T-cell (primary cell): ENCODE results near the gene PCIF1. TPM values are rescaled to one million over a fixed set of nuclear protein-coding genes. Genes with fewer than 3 reads are reported as not detected.

Source experiments
- ATAC-seq, 4 experiments: fragments of 200-7000 bp in 3 of 4; fragments of 150-1000 bp in 1 of 4; cut with Tn5 transposase; replicated peaks in 1 of 4; 1 replicate in 3 of 4; 2 replicates in 1 of 4; pipeline ENCODE4 v1.10.0; 2021; ENCODE audit warnings: moderate library complexity in 3 of 4, mild to moderate bottlenecking in 2 of 4, moderate number of reproducible peaks in 1 of 4
- CTCF ChIA-PET, 2 donors: fragments of 300-600 bp; sonication (Branson Sonifier 250); formaldehyde crosslinking; loops; one replicate each; lab custom pipeline; 2022; ENCODE audit warnings: antibody characterized with exemption in 2 of 2; lab: Charles Lee
- POLR2A ChIA-PET, 2 donors: fragments of 300-600 bp; sonication (Branson Sonifier 250); formaldehyde crosslinking; loops; one replicate each; lab custom pipeline; 2022; ENCODE audit warnings: antibody characterized with exemption in 2 of 2; lab: Charles Lee
- DNase-seq, 35 experiments: peaks; one replicate each; pipeline versions ENCODE4 v3.0.0 to v3.0.0-alpha.2; 2013 to 2023
- H3K27ac ChIP-seq: one replicate; pipeline ENCODE4 v1.5.1; 2013; ENCODE audit warnings: low read length
- H3K27me3 ChIP-seq, 2 experiments: replicated peaks in 1 of 2; 1 replicate in 1 of 2; 2 replicates in 1 of 2; pipeline versions ENCODE4 v1.6.1 to v1.7.0; 2013; ENCODE audit warnings: low read length in 1 of 2, mixed read lengths in 1 of 2; ENCODE audit not compliant: control insufficient read depth in 2 of 2, insufficient read depth in 2 of 2; ENCODE audit errors: extremely low read depth in 1 of 2
- H3K36me3 ChIP-seq, 2 donors: 1 replicate in 1 of 2; 2 replicates in 1 of 2; pipeline versions ENCODE4 v1.6.1 to v1.7.0; 2013; ENCODE audit warnings: low read length in 1 of 2; ENCODE audit not compliant: control insufficient read depth in 2 of 2, insufficient read depth in 1 of 2; ENCODE audit errors: extremely low read depth in 1 of 2
- H3K4me1 ChIP-seq, 2 experiments: 1 replicate in 1 of 2; 2 replicates in 1 of 2; pipeline versions ENCODE4 v1.6.1 to v1.7.0; 2013; ENCODE audit warnings: low read length in 2 of 2, mixed read lengths in 1 of 2; ENCODE audit not compliant: insufficient read depth in 2 of 2, control insufficient read depth in 1 of 2; ENCODE audit errors: extremely low read depth in 1 of 2
- H3K4me3 ChIP-seq, 2 donors: 1 replicate in 1 of 2; 2 replicates in 1 of 2; pipeline versions ENCODE4 v1.5.1 to v1.7.0; 2013; ENCODE audit warnings: mild to moderate bottlenecking in 2 of 2, low read length in 1 of 2, moderate library complexity in 1 of 2; ENCODE audit not compliant: control insufficient read depth in 1 of 2; ENCODE audit errors: extremely low read depth in 1 of 2
- H3K9me3 ChIP-seq: 2 replicates; pipeline ENCODE4 v1.7.0; 2013
- H3K27ac Mint-ChIP-seq, 2 donors: one replicate each; pipeline ENCODE4 v1.8.0; 2020 to 2021; ENCODE audit warnings: mild to moderate bottlenecking in 2 of 2, mixed read lengths in 2 of 2
- H3K27me3 Mint-ChIP-seq, 2 donors: one replicate each; pipeline ENCODE4 v1.8.0; 2021 to 2022; ENCODE audit warnings: mixed read lengths in 2 of 2
- H3K36me3 Mint-ChIP-seq: one replicate; pipeline ENCODE4 v1.8.0; 2021; ENCODE audit warnings: mixed read lengths
- H3K4me1 Mint-ChIP-seq, 3 donors: one replicate each; pipeline ENCODE4 v1.8.0; 2020 to 2022; ENCODE audit warnings: mixed read lengths in 3 of 3, mild to moderate bottlenecking in 1 of 3
- H3K4me3 Mint-ChIP-seq, 3 donors: one replicate each; pipeline ENCODE4 v1.8.0; 2020 to 2022; ENCODE audit warnings: mild to moderate bottlenecking in 3 of 3, mixed read lengths in 3 of 3, moderate library complexity in 3 of 3
- H3K9me3 Mint-ChIP-seq, 3 donors: one replicate each; pipeline ENCODE4 v1.8.0; 2020 to 2022; ENCODE audit warnings: mixed read lengths in 3 of 3
- WGBS: methylation state at CpG from one replicate; pipeline ENCODE4 v1.1.5; 2013; ENCODE audit warnings: missing lambda C conversion rate; ENCODE audit not compliant: insufficient coverage; 5-methylcytosine and 5-hydroxymethylcytosine counted together
- total RNA-seq, 35 experiments: library from RNA in 6 of 35; stranded (reverse) in 6 of 35; fragments of 120-200 nt in 1 of 35; gene quantifications; one replicate each; pipeline versions ENCODE4 v1.2.1 to v1.2.4 and lab custom pipeline; 2013 to 2026

PCIF1 gene
- total RNA-seq, 5 donors from 2014 or later (not counting 1 experiment from before 2014, with no cell fraction given), result 74.4 to 78.7 (median 74.6) TPM

GRCh38 chr20:45944965-45945677, 10.6 kb downstream of the PCIF1 start:
- H3K9me3 Mint-ChIP-seq, result no peaks in the 10 kb centered on the region
- H3K4me1 Mint-ChIP-seq, result peaks cover 0 to 25% (median 13%) of the 10 kb centered on the region in 3 donors
- H3K27me3 Mint-ChIP-seq, result no peaks in the 10 kb centered on the region
- CTCF ChIA-PET, result no interaction called here
- no peak overlapping the region for H3K4me3 ChIP-seq
- DNase-seq, result no peak
- 94% methylated on average over 11 of the region's 19 CpGs for WGBS
- peaks cover 0 to 27% of the 10 kb centered on the region in 2 experiments for H3K4me1 ChIP-seq
- H3K4me3 Mint-ChIP-seq, result no peak overlapping the region
- H3K27me3 ChIP-seq, result no peaks in the 10 kb centered on the region
- peak overlapping the region; percentile 57 to 68 for H3K27ac Mint-ChIP-seq
- H3K36me3 ChIP-seq, result peaks cover 35 to 94% of the 10 kb centered on the region in 2 donors
- H3K36me3 Mint-ChIP-seq, result peaks cover 45% of the 10 kb centered on the region
- H3K9me3 ChIP-seq, result no peaks in the 10 kb centered on the region
- ATAC-seq, result no peak
- POLR2A ChIA-PET, result interaction anchor here (0.6 to 0.7 kb wide), 2 partner anchors 8 to 16 kb away, joined by 3 to 5 read pairs; no protein-coding TSS in a partner anchor
- peak overlapping the region; percentile 50 for H3K27ac ChIP-seq

- 94% methylated on average over 9 of the region's 13 CpGs for WGBS
- no peak overlapping the region for H3K4me3 ChIP-seq
- peaks cover 45% of the 10 kb centered on the region for H3K36me3 Mint-ChIP-seq
- peaks cover 38 to 94% of the 10 kb centered on the region in 2 donors for H3K36me3 ChIP-seq
- H3K9me3 ChIP-seq, result no peaks in the 10 kb centered on the region
- H3K4me1 ChIP-seq, result peaks cover 0 to 28% of the 10 kb centered on the region in 2 experiments
- no peaks in the 10 kb centered on the region for H3K27me3 ChIP-seq
- H3K27me3 Mint-ChIP-seq, result no peaks in the 10 kb centered on the region
- POLR2A ChIA-PET, result no interaction called here
- no peak for DNase-seq
- H3K4me3 Mint-ChIP-seq, result no peak overlapping the region
- H3K9me3 Mint-ChIP-seq, result no peaks in the 10 kb centered on the region
- peak overlapping the region in 1 of 2 donors; percentile 34 for H3K27ac Mint-ChIP-seq
- peak overlapping the region; percentile 50 for H3K27ac ChIP-seq
- H3K4me1 Mint-ChIP-seq, result peaks cover 0 to 25% (median 13%) of the 10 kb centered on the region in 3 donors
- ATAC-seq, result no peak
- CTCF ChIA-PET, result no interaction called here
These were observed 11.2 kb downstream of the PCIF1 start for GRCh38 chr20:45945678-45946148.

DNA sequence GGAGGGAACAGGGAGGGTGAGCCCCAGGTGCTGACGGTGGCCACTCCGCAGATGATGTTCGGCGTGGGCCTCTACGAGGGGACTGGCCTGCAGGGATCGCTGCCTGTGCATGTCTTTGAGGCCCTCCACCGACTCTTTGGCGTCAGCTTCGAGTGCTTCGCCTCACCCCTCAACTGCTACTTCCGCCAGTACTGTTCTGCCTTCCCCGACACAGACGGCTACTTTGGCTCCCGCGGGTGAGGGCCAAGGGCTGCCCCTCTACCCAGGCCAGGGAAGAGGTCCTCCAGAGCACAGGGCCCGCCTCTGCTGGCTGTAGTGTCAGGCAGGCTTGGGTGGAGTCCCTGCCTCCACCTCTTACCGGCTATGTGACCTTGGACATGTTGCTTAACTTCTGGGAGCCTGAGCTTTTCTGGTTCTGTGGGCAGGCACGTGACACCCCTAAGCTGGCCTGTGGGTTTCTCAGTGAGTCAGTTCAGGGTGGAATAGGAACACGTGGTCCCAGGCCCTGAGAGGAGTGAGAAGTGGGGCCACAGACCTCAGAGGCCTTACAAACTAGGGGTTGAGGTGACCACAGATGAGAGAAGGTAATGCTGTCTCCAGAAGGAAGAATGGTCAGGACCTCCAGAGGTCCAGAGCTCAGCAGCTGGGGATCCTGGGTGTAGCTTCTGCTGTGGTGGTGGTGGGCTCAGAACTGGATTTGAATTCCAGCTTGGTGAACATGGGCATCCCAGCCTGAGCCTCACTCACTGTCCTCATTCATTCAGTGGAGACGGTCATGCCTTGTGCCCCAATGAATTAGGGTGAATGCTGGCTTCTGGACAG, 11.9 kb downstream of the PCIF1 start:
- Histone ChIP-seq H3K4me1 (peaks cover 0 to 33% of the 10 kb centered on the region in 2 experiments), H3K9me3 (no peaks in the 10 kb centered on the region), H3K36me3 (peaks cover 34 to 92% of the 10 kb centered on the region in 2 donors), H3K27me3 (no peaks in the 10 kb centered on the region), H3K4me3 (no peak overlapping the region), H3K27ac (peak overlapping the region; percentile 50)
- peak overlapping the region; percentile 62 to 78 for H3K27ac Mint-ChIP-seq
- ChIA-PET POLR2A (interaction anchor here in 1 of 2 donors (0.6 to 1.4 kb wide), 2 partner anchors 9 to 1584 kb away, joined by 3 to 10 read pairs; no protein-coding TSS in a partner anchor), CTCF (interaction anchor here in 1 of 2 donors (1.3 kb wide), 1 partner anchor 23 kb away, joined by 4 read pairs; no protein-coding TSS in a partner anchor)
- 78% methylated on average over 18 of the region's 20 CpGs for WGBS
- ATAC-seq, result peak in 3 of 4 experiments; percentile 35 to 65 (median 52)
- peaks cover 0 to 25% (median 13%) of the 10 kb centered on the region in 3 donors for H3K4me1 Mint-ChIP-seq
- H3K9me3 Mint-ChIP-seq, result no peaks in the 10 kb centered on the region
- peak in 19 of 35 experiments; percentile 21 to 66 (median 37) for DNase-seq
- H3K36me3 Mint-ChIP-seq, result peaks cover 45% of the 10 kb centered on the region
- H3K4me3 Mint-ChIP-seq, result no peak overlapping the region
- H3K27me3 Mint-ChIP-seq, result no peaks in the 10 kb centered on the region

- Mint-ChIP-seq H3K27me3 (no peaks in the 10 kb centered on the region), H3K36me3 (peaks cover 52% of the 10 kb centered on the region), H3K4me1 (peaks cover 0 to 30% (median 19%) of the 10 kb centered on the region in 3 donors), H3K9me3 (no peaks in the 10 kb centered on the region), H3K27ac (no peak overlapping the region), H3K4me3 (no peak overlapping the region)
- Histone ChIP-seq H3K9me3 (no peaks in the 10 kb centered on the region), H3K4me3 (no peak overlapping the region), H3K4me1 (peaks cover 0 to 42% of the 10 kb centered on the region in 2 experiments), H3K27me3 (no peaks in the 10 kb centered on the region), H3K36me3 (peaks cover 34 to 97% of the 10 kb centered on the region in 2 donors), H3K27ac (no peak overlapping the region)
- WGBS, result 92% methylated on average over 18 of the region's 29 CpGs
- CTCF ChIA-PET, result interaction anchor here in 1 of 2 donors (1.3 kb wide), 1 partner anchor 22 kb away, joined by 4 read pairs; no protein-coding TSS in a partner anchor
- POLR2A ChIA-PET, result interaction anchor here in 1 of 2 donors (0.6 to 1.4 kb wide), 3 partner anchors 10 to 1585 kb away, joined by 3 to 10 read pairs (median 5); no protein-coding TSS in a partner anchor
- DNase-seq (no peak), ATAC-seq (no peak)
These were observed 12.8 kb downstream of the PCIF1 start for GRCh38 chr20:45947110-45947866.

- H3K4me1 Mint-ChIP-seq, result peaks cover 0 to 30% (median 19%) of the 10 kb centered on the region in 3 donors
- DNase-seq, result no peak
- Histone ChIP-seq H3K4me1 (peaks cover 0 to 44% of the 10 kb centered on the region in 2 experiments), H3K27me3 (no peaks in the 10 kb centered on the region), H3K4me3 (no peak overlapping the region), H3K36me3 (peaks cover 34 to 97% of the 10 kb centered on the region in 2 donors), H3K27ac (no peak overlapping the region), H3K9me3 (no peaks in the 10 kb centered on the region)
- ChIA-PET POLR2A (interaction anchor here in 1 of 2 donors (1.1 kb wide), 1 partner anchor 9 kb away, joined by 5 read pairs; no protein-coding TSS in a partner anchor), CTCF (no interaction called here)
- no peaks in the 10 kb centered on the region for H3K27me3 Mint-ChIP-seq
- H3K9me3 Mint-ChIP-seq, result no peaks in the 10 kb centered on the region
- peaks cover 53% of the 10 kb centered on the region for H3K36me3 Mint-ChIP-seq
- no peak overlapping the region for H3K4me3 Mint-ChIP-seq
- 84% methylated on average over 7 of the region's 7 CpGs for WGBS
- peak in 1 of 4 experiments; percentile 13 for ATAC-seq
- no peak overlapping the region for H3K27ac Mint-ChIP-seq
These were observed 13.8 kb downstream of the PCIF1 start for GRCh38 chr20:45948261-45948733.
